ENCODE measurements around the gene GLI3.

- TF ChIP-seq, protein P1, sequence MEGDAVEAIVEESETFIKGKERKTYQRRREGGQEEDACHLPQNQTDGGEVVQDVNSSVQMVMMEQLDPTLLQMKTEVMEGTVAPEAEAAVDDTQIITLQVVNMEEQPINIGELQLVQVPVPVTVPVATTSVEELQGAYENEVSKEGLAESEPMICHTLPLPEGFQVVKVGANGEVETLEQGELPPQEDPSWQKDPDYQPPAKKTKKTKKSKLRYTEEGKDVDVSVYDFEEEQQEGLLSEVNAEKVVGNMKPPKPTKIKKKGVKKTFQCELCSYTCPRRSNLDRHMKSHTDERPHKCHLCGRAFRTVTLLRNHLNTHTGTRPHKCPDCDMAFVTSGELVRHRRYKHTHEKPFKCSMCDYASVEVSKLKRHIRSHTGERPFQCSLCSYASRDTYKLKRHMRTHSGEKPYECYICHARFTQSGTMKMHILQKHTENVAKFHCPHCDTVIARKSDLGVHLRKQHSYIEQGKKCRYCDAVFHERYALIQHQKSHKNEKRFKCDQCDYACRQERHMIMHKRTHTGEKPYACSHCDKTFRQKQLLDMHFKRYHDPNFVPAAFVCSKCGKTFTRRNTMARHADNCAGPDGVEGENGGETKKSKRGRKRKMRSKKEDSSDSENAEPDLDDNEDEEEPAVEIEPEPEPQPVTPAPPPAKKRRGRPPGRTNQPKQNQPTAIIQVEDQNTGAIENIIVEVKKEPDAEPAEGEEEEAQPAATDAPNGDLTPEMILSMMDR (IDR thresholded peaks at IDR 0.05): no peak
- no peak for TF ChIP-seq POLR2A (IDR thresholded peaks at IDR 0.05)
Measured at GRCh38 chr7:42167206-42167605, 69.8 kb downstream of the GLI3 start.

Data from adrenal gland (tissue), 5 donors.